GM12878 (cell line): ENCODE measurements around the gene MARCHF2. TPM values are rescaled to one million over a fixed set of nuclear protein-coding genes. Genes with fewer than 3 reads are reported as not detected.

Source experiments
- ATAC-seq: fragments of 200-7000 bp; cut with Tn5 transposase; 3 replicates; pipeline ENCODE4 v1.9.1; 2020; ENCODE audit warnings: mild to moderate bottlenecking, moderate library complexity
- BruUV-seq: library from RNA; stranded (reverse); fragments of 400-500 nt; replicated peaks from 2 replicates; lab custom pipeline; 2021; lab: Mats Ljungman, UMichigan
- CTCF ChIA-PET: fragments of 300-600 bp; sonication (Branson Sonifier 250); formaldehyde crosslinking; extraction: SDS; loops from one replicate; lab custom pipeline; 2021; ENCODE audit warnings: inconsistent platforms; lab: Yijun Ruan, JAX
- POLR2A ChIA-PET: fragments of 350-600 bp; formaldehyde crosslinking; extraction: SDS; loops from one replicate; lab custom pipeline; 2021; ENCODE audit warnings: inconsistent platforms; lab: Charles Lee
- RAD21 ChIA-PET: fragments of 300-600 bp; sonication (Branson Sonifier 250); formaldehyde crosslinking; loops from one replicate; lab custom pipeline; 2023; ENCODE audit warnings: antibody characterized with exemption; ENCODE audit not compliant: unreplicated experiment; lab: Charles Lee
- SMC1A ChIA-PET: fragments of 300-600 bp; sonication (Branson Sonifier 250); formaldehyde crosslinking; loops from one replicate; lab custom pipeline; 2023; ENCODE audit not compliant: unreplicated experiment, uncharacterized antibody; lab: Charles Lee
- DNase-seq: peaks from one replicate; pipeline ENCODE4 v3.0.0-alpha.2; 2011; ENCODE audit warnings: low read depth, low spot score
- FAIRE-seq: peaks from 3 replicates; lab custom pipeline; 2011; peaks lifted over from hg19 to GRCh38; lab: Jason Lieb, UNC
- H2AFZ ChIP-seq: 2 replicates; pipeline ENCODE4 v1.6.0; 2011; ENCODE audit warnings: low read depth, low read length, control low read depth; ENCODE audit not compliant: control insufficient read depth
- H3K27ac ChIP-seq: 2 replicates; pipeline ENCODE4 v1.5.1; 2011; ENCODE audit warnings: control low read depth; ENCODE audit not compliant: control insufficient read depth, insufficient read depth
- H3K27me3 ChIP-seq, 2 experiments: replicated peaks in 1 of 2; 2 replicates each; pipeline versions ENCODE4 v1.6.0 to v1.6.1; 2011; ENCODE audit warnings: low read length in 1 of 2; ENCODE audit not compliant: control insufficient read depth in 2 of 2, insufficient read depth in 2 of 2
- H3K36me3 ChIP-seq, 2 experiments: 2 replicates each; pipeline ENCODE4 v1.5.1; 2011; ENCODE audit warnings: low read length in 1 of 2; ENCODE audit not compliant: control insufficient read depth in 2 of 2, insufficient read depth in 2 of 2
- H3K4me1 ChIP-seq: 2 replicates; pipeline ENCODE4 v1.6.1; 2011; ENCODE audit warnings: mild to moderate bottlenecking, low read length, moderate library complexity, mixed read lengths; ENCODE audit not compliant: control insufficient read depth, insufficient read depth
- H3K4me2 ChIP-seq: 2 replicates; pipeline ENCODE4 v1.6.0; 2011; ENCODE audit warnings: control low read depth; ENCODE audit not compliant: control insufficient read depth, insufficient read depth
- H3K4me3 ChIP-seq: fragments of 200-600 bp; sonication (generic); 2 replicates; pipeline ENCODE4 v1.5.1; 2016
- H3K79me2 ChIP-seq: 2 replicates; pipeline ENCODE4 v1.6.0; 2011; ENCODE audit warnings: low read length; ENCODE audit not compliant: control insufficient read depth, insufficient read depth
- H3K9ac ChIP-seq: 2 replicates; pipeline ENCODE4 v1.8.0; 2011; ENCODE audit warnings: low read length, control low read depth, mixed read lengths; ENCODE audit not compliant: control insufficient read depth, insufficient read depth
- H3K9me3 ChIP-seq: replicated peaks from 3 replicates; pipeline ENCODE4 v1.5.1; 2011; ENCODE audit warnings: mild to moderate bottlenecking, low read length; ENCODE audit not compliant: control insufficient read depth, insufficient read depth
- H4K20me1 ChIP-seq: 2 replicates; pipeline ENCODE4 v1.6.0; 2011; ENCODE audit not compliant: control insufficient read depth, insufficient read depth
- BHLHE40 ChIP-seq, 2 experiments: fragments of 450-650 bp in 1 of 2; IDR thresholded peaks; 2 replicates each; pipeline ENCODE4 v1.6.1; 2011 to 2017; ENCODE audit warnings: low read depth in 2 of 2, borderline replicate concordance in 1 of 2, improper control_type of control experiment in 1 of 2, low read length in 1 of 2, mild to moderate bottlenecking in 1 of 2
- GABPA ChIP-seq: IDR thresholded peaks from 2 replicates; pipeline ENCODE4 v1.6.1; 2014; ENCODE audit warnings: antibody characterized with exemption, low read depth, mild to moderate bottlenecking, inconsistent platforms
- HDAC6 ChIP-seq: fragments of 200-600 bp; sonication (generic); IDR thresholded peaks from one replicate; pipeline ENCODE4 v1.8.0; 2017; ENCODE audit warnings: antibody characterized with exemption; ENCODE audit not compliant: unreplicated experiment
- IKZF2 ChIP-seq, 2 experiments: fragments of 450-650 bp; IDR thresholded peaks; 2 replicates each; pipeline ENCODE4 v1.6.1; 2017; ENCODE audit warnings: mild to moderate bottlenecking in 2 of 2, moderate library complexity in 2 of 2
- MEF2B ChIP-seq: fragments of 450-650 bp; IDR thresholded peaks from 2 replicates; pipeline ENCODE4 v1.6.1; 2018; ENCODE audit warnings: mild to moderate bottlenecking, moderate library complexity; ENCODE audit not compliant: partially characterized antibody, poor library complexity, severe bottlenecking
- NBN ChIP-seq: fragments of 450-650 bp; IDR thresholded peaks from 2 replicates; pipeline ENCODE4 v1.6.1; 2016
- RFX5 ChIP-seq: IDR thresholded peaks from 2 replicates; pipeline ENCODE4 v1.6.1; 2011; ENCODE audit warnings: low read depth, low read length, improper control_type of control experiment
- YBX1 ChIP-seq: fragments of 450-650 bp; IDR thresholded peaks from 2 replicates; pipeline ENCODE4 v1.6.1; 2016; ENCODE audit warnings: antibody characterized with exemption
- ZNF207 ChIP-seq: fragments of 450-650 bp; IDR thresholded peaks from 2 replicates; pipeline ENCODE4 v1.6.1; 2014; ENCODE audit warnings: antibody characterized with exemption, mild to moderate bottlenecking, borderline replicate concordance
- WGBS: methylation state at CpG from one replicate; pipeline ENCODE4 v1.1.6; 2016; ENCODE audit warnings: low lambda C conversion rate; ENCODE audit not compliant: insufficient replicate concordance, insufficient coverage; ENCODE audit errors: missing lambda C conversion rate; 5-methylcytosine and 5-hydroxymethylcytosine counted together
- in situ Hi-C: fragments of 300-500 bp; cut with MboI; formaldehyde crosslinking; loops from 9 replicates; pipeline ENCODE4 v1.14.3; 2018; ENCODE audit warnings: mixed read lengths
- intact Hi-C: fragments of 100-400 bp; cut with micrococcal nuclease; formaldehyde crosslinking; loops from one replicate; pipeline ENCODE4 v1.14.2; 2022; ENCODE audit not compliant: unreplicated experiment
- polyA plus RNA-seq, 11 experiments: library from polyadenylated mRNA; depleted of rRNA in 4 of 11; unstranded in 6 of 11; stranded (reverse) in 5 of 11; fragments of >200 nt; fragmentation: Nextera tagmentation in 4 of 11; fragmentation: Illumina TruSeq in 1 of 11; extraction: Ambion mirVana in 4 of 11; extraction: Trizol in 1 of 11; gene quantifications; 1 replicate in 1 of 11; 2 replicates in 10 of 11; pipeline versions ENCODE4 v1.2.1 to v1.2.3, GENCODE V29; 2011 to 2016; ENCODE audit warnings: inconsistent platforms in 2 of 11, missing spikeins in 2 of 11, low read depth in 1 of 11
- total RNA-seq, 4 experiments: library from RNA; depleted of rRNA in 3 of 4; stranded (reverse); fragments of >200 nt in 3 of 4; fragmentation: Illumina TruSeq in 1 of 4; extraction: Trizol in 1 of 4; gene quantifications; 2 replicates each; pipeline versions ENCODE4 v1.2.1 to v1.2.3, GENCODE V29; 2013 to 2021

The MARCHF2 gene
- total and polyA plus RNA-seq, 10 of the 15 experiments (the other 5 are each of a cell fraction or from before 2014, with no cell fraction given), result 1.6 to 30.3 (median 10.8) TPM

GRCh38 chr19:8477889-8478288 lies 64.8 kb downstream of the MARCHF2 start:
- SMC1A ChIA-PET, result no interaction called here
- no peak overlapping the region for H3K9ac ChIP-seq
- peaks cover 37 to 44% of the 10 kb centered on the region in 2 experiments for H3K36me3 ChIP-seq
- RAD21 ChIA-PET, result no interaction called here
- H3K4me2 ChIP-seq, result no peak overlapping the region
- intact Hi-C loops, result no loop called here
- H2AFZ ChIP-seq, result no peak overlapping the region
- H3K4me3 ChIP-seq, result no peak overlapping the region
- no TSS peak for BruUV-seq
- H3K79me2 ChIP-seq, result peaks cover 41% of the 10 kb centered on the region
- H3K27me3 ChIP-seq, result no peaks in the 10 kb centered on the region
- 83% methylated on average over 4 of the region's 4 CpGs for WGBS
- peaks cover 21% of the 10 kb centered on the region; the same call in 1 of the 2 replicates for H3K4me1 ChIP-seq
- CTCF ChIA-PET, result interaction anchor here (1.1 kb wide), 1 partner anchor 9 kb away, joined by 3 read pairs; no protein-coding TSS in a partner anchor
- no peaks in the 10 kb centered on the region for H3K9me3 ChIP-seq
- ATAC-seq, result no peak
- FAIRE-seq, result no peak
- peaks cover 10% of the 10 kb centered on the region for H4K20me1 ChIP-seq
- TF ChIP-seq IKZF2 (IDR thresholded peaks at IDR 0.05) (no peak), YBX1 (no peak), ZNF207 (no peak), GABPA (no peak), NBN (no peak), RFX5 (no peak), BHLHE40 (IDR thresholded peaks at IDR 0.05; ENCODE audit: borderline replicate concordance in 1 of 2, low read depth in 2 of 2, low read length in 1 of 2) (no peak), HDAC6 (no peak), MEF2B (no peak)
- no peak for DNase-seq
- no peak overlapping the region for H3K27ac ChIP-seq
- in situ Hi-C loops, result no loop called here
- POLR2A ChIA-PET, result interaction anchor here (0.7 kb wide), 1 partner anchor 33 kb away, joined by 3 read pairs; the partner anchor contains the start of gene HNRNPM
